ENCODE measurements around the gene KLF11.

Gene KLF11

GRCh38 chr2:10059552-10060335, 16.4 kb downstream of the KLF11 start:
- no peak for DNase-seq (ENCODE audit: low read depth)
- no peak for TF ChIP-seq CTCF (IDR thresholded peaks at IDR 0.05; ENCODE audit: low read depth, low read length, missing control alignments)
- H3K4me3 ChIP-seq (ENCODE audit: low read depth, low read length): no peak overlapping the region
- in situ Hi-C loops (cut with HindIII; ENCODE audit: low sequenced_read_pairs): no loop called here

DNA sequence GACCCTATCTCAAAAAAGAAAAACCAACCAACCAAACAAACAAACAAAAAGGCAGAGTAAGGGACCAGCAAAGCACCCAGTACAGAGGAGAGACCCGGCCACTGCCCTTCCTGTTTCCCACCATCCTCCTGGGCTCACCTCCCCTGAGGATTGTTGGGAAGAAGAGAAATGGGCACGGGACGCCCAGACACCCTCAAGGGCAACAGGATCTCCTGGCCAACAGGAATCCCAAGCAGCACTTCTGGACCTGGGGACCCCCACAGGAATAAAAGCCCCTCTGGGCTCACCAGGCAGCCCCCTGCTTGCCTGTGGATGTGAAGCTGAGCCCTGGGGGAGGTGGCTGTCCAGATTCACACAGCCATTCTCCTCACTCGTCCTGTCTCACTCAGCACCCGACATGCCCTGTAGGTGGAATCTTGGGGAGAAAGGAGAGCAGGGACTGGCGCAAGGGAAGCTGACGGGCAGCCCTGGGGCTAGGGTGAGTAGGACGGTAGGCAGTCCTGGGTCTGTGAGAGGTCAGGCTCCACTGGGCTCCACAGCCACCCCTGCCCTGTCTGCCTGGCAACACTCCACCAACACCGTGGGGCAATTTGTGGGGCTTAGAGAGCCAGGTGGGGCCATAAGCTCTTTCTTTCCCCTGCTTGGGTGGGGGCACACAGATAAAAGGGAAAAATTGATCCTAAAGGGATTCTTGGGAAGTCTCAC, 18.0 kb downstream of the KLF11 start:
- in situ Hi-C loops (cut with HindIII; ENCODE audit: low sequenced_read_pairs): no loop called here

GRCh38 chr2:10062931-10063365, 19.6 kb downstream of the KLF11 start:
- H3K4me3 ChIP-seq (ENCODE audit: low read depth, low read length): no peak overlapping the region
- no peak for TF ChIP-seq CTCF (IDR thresholded peaks at IDR 0.05; ENCODE audit: low read depth, low read length, missing control alignments)
- no peak for DNase-seq (ENCODE audit: low read depth)
- in situ Hi-C loops (cut with HindIII; ENCODE audit: low sequenced_read_pairs): no loop called here

More for the DNA sequence above, 18.0 kb downstream of the KLF11 start:
- no peak overlapping the region for H3K4me3 ChIP-seq (ENCODE audit: low read depth, low read length)
- TF ChIP-seq CTCF (IDR thresholded peaks at IDR 0.05; ENCODE audit: low read depth, low read length, missing control alignments): no peak
- no peak for DNase-seq (ENCODE audit: low read depth)

- no peak for TF ChIP-seq CTCF (IDR thresholded peaks at IDR 0.05; ENCODE audit: low read depth, low read length, missing control alignments)
- no peak for DNase-seq (ENCODE audit: low read depth)
- in situ Hi-C loops (cut with HindIII; ENCODE audit: low sequenced_read_pairs): no loop called here
- H3K4me3 ChIP-seq (ENCODE audit: low read depth, low read length): no peak overlapping the region
Observed at GRCh38 chr2:10063566-10063965, 20.2 kb downstream of the KLF11 start.

GRCh38 chr2:10064932-10065772, 21.8 kb downstream of the KLF11 start:
- DNase-seq (ENCODE audit: low read depth): no peak
- in situ Hi-C loops (cut with HindIII; ENCODE audit: low sequenced_read_pairs): no loop called here
- no peak for TF ChIP-seq CTCF (IDR thresholded peaks at IDR 0.05; ENCODE audit: low read depth, low read length, missing control alignments)
- H3K4me3 ChIP-seq (ENCODE audit: low read depth, low read length): no peak overlapping the region

DNA sequence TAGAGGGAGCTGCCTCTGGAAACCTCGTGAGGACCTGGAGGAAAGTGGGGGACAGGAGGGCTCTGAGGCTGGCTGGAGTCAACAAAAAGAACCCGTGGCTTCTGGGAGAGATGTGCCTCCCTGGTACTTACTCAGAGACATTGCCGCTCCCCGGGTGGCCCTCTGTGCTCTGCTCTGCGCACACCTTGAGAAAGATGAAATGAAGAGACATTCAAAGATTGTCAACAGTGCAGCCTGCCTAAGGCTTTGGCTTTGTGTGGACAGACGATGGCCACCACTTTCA, 22.4 kb downstream of the KLF11 start:
- in situ Hi-C loops (cut with HindIII; ENCODE audit: low sequenced_read_pairs): no loop called here
- no peak for TF ChIP-seq CTCF (IDR thresholded peaks at IDR 0.05; ENCODE audit: low read depth, low read length, missing control alignments)
- DNase-seq (ENCODE audit: low read depth): no peak
- no peak overlapping the region for H3K4me3 ChIP-seq (ENCODE audit: low read depth, low read length)
